Inferior parietal cortex (tissue), 1 donor: Measurements from ENCODE around the gene LAMA5.
A peak's percentile ranks its signal among the peaks of the same experiment; 100 is the strongest.
"Not testable (repeated sequence)": the region's sequence is repeated elsewhere in the genome, so short reads cannot be mapped to it uniquely, and the experiment has no call there.

ENCODE experiments used
- DNase-seq: peaks from one replicate; pipeline ENCODE4 v3.0.0-alpha.2; 2016; ENCODE audit errors: extremely low spot score

LAMA5 gene

GRCh38 chr20:62388839-62389600, 21.9 kb upstream of the LAMA5 start:
- DNase-seq: no peak

- DNase-seq: no peak
Measured at GRCh38 chr20:62387933-62388635, 21.0 kb upstream of the LAMA5 start.

- DNase-seq: no peak
Measured at GRCh38 chr20:62387219-62387913, 20.3 kb upstream of the LAMA5 start.

GRCh38 chr20:62386383-62387218, 19.5 kb upstream of the LAMA5 start, which contains the start of gene RPS21:
Gene RPS21 (plus strand): TSS chr20:62387103. CDS start chr20:62387339, 236 bp downstream.
- DNase-seq: peak; percentile 94

- DNase-seq: peak; percentile 74
Measured at GRCh38 chr20:62382306-62383198, 15.4 kb upstream of the LAMA5 start.

- DNase-seq: no peak
Measured at GRCh38 chr20:62381842-62382241, 14.7 kb upstream of the LAMA5 start.

GRCh38 chr20:62381202-62381797, 14.2 kb upstream of the LAMA5 start:
- no peak for DNase-seq

GRCh38 chr20:62378215-62378614, 11.1 kb upstream of the LAMA5 start:
- no peak for DNase-seq

GRCh38 chr20:62377615-62378178, 10.6 kb upstream of the LAMA5 start:
- DNase-seq: no peak

- DNase-seq: no peak
Measured at GRCh38 chr20:62377064-62377461, 10.0 kb upstream of the LAMA5 start.

GRCh38 chr20:62376112-62377063, 9.3 kb upstream of the LAMA5 start:
- no peak for DNase-seq

- no peak for DNase-seq
Measured at GRCh38 chr20:62374331-62375152, 7.4 kb upstream of the LAMA5 start.

- DNase-seq: not testable (repeated sequence)
Measured at GRCh38 chr20:62373631-62374179, 6.6 kb upstream of the LAMA5 start.

GRCh38 chr20:62372042-62372993, 5.2 kb upstream of the LAMA5 start:
- no peak for DNase-seq

- DNase-seq: no peak
Measured at GRCh38 chr20:62371588-62372041, 4.5 kb upstream of the LAMA5 start.
